Left forelimb (tissue), 1 donor: ENCODE measurements around the gene CNKSR3.

Experiments used
- DNase-seq: peaks from one replicate; pipeline ENCODE4 v3.0.0-alpha.2; 2018; ENCODE audit warnings: low spot score

Gene CNKSR3

DNA sequence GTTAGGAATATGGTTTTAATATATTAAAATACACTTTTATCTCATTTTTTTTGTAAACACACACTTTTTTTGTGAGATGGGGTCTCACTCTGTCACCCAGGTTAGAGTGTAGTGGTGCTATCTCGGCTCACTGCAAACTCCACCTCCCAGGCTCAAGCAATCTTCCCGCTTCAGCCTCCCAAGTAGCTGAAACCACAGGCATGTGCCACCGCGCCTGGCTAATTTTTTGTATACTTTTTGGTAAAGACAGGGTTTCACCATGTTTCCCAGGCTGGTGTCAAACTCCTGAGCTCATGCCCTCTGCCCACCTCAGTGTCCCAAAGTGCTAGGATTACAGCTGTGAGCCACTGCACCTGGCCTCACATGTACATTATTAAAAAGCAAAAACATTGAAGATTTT is 164.7 kb downstream of the CNKSR3 start:
- no peak for DNase-seq

DNA sequence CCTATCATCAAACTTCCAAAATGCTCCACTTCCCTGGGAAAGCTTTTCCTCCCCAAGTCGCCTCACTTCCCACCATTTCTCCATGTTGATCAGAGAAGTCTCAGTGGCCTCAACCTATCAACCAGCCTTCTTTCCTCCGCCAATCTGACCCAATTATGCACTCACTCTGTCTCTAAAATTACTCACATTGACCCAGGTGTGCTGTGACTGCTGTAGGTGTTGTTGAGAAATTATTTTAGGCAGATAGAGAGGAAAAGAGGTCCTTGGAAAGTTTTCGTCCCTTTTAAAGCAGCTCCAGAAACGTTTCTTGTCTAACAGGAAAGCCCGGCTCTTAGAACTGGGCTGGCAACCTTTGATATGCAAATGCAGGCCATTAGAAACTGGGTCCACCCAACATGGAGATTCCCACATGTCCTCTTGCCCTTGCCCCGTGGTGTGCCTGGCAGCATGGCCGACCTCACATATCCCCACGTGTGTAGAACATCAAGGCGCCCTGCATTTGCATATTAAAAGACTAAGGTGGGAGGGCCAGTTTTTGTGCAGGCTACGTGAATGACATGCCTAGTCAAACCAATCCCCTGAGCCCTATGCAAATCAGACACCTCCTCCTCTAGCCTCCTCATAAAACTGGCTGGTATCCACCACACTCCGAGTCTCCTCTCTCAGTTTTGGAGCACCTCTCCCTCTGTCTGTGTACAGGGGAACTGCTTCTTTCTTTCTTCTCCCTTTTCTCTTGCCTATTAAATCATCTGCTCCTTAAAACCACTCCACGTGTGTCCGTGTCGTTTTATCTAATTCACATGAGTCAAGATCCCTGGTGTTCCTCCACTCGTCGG is 166.8 kb downstream of the CNKSR3 start:
- no peak for DNase-seq

DNA sequence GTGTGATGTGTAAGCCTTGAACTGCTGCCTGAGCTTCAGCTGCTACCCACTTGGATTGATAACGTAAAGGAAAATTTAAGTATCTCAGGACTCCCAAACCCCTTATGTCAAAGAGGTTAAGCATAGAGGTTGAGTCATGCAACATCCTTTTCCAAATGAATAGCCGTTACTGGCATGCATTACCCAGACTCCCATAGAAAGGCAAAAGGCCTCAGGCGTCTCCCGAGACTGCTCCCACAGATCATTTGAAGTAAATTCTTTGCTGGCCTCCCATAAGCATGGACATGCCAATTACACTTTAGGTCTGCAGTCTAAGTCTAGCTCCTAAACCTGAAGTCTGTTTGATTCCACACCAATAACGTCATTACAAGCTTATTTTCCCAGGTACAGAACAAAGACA is 168.6 kb downstream of the CNKSR3 start:
- DNase-seq = no peak

GRCh38 chr6:154341336-154341735 is 169.1 kb downstream of the CNKSR3 start:
- no peak for DNase-seq
